Stimulated activated CD4-positive, alpha-beta T cell treated with anti-CD3 and anti-CD28 coated beads, Interleukin-15, amount 100 ng/mL, for 48 hours (primary cell): ENCODE measurements around the gene MFSD6L.
"Not testable (repeated sequence)": the region's sequence is repeated elsewhere in the genome, so short reads cannot be mapped to it uniquely, and the experiment has no call there.

Source experiments
- DNase-seq, 2 donors: peaks; one replicate each; pipeline ENCODE4 v3.0.0-alpha.2; 2020; ENCODE audit warnings: low read depth in 2 of 2

Gene MFSD6L

DNA sequence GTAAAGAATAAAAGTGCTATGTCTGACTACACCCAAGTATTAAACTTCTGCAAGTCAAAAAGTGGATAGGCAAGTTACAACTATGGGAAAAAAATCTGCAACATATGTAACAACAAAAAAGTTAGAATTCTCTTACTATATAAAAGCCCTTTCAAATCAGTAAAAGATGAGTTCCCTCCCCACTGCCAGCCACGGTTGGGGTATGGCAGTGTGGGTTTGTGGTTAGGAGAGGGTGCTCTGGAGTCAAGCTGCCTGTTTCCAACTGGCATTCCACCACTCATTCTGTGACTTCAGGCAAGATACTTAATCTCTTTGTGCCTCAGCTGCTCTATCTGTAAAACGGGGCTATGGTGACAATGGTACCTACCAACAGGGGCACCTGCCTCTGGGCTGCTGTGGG lies 26.6 kb upstream of the MFSD6L start:
- no peak for DNase-seq

- no peak for DNase-seq
These were observed 24.1 kb upstream of the MFSD6L start for GRCh38 chr17:8823279-8823678.

GRCh38 chr17:8822401-8823035 lies 23.4 kb upstream of the MFSD6L start:
- DNase-seq = no peak

GRCh38 chr17:8821446-8822105 lies 22.4 kb upstream of the MFSD6L start:
- no peak for DNase-seq

DNA sequence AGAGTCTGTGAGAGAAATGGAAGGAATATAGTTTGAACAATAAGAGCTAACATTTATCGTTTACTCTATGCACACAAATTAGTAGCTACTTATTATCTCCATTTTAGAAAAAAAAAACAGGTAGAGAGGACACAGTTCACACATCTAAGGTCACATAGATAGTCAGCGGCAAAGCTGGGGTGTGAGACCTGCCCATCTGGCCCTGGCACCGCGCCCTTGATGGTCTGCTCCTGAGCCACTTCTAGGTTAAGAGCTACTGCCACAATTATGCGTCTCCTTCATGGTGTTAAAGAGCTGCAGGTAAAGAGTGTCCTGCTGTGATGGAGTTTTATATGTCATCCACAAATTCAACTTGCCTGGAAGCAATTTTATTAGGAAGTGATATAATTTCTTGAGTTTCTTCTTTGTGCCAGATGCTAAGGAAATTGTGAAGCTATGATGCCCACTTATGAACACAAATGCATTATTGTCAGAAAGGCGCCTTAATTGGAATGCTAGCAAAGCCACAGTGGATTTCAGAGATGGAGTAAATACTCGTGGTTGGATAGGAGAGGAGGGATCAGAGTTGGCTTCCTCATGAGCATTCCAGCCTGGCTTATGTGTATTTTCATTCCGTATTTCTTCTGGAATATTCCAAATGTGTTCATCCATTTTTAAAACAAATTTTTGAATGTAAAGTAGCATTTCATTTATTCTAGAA lies 21.3 kb upstream of the MFSD6L start:
- DNase-seq = no peak

DNA sequence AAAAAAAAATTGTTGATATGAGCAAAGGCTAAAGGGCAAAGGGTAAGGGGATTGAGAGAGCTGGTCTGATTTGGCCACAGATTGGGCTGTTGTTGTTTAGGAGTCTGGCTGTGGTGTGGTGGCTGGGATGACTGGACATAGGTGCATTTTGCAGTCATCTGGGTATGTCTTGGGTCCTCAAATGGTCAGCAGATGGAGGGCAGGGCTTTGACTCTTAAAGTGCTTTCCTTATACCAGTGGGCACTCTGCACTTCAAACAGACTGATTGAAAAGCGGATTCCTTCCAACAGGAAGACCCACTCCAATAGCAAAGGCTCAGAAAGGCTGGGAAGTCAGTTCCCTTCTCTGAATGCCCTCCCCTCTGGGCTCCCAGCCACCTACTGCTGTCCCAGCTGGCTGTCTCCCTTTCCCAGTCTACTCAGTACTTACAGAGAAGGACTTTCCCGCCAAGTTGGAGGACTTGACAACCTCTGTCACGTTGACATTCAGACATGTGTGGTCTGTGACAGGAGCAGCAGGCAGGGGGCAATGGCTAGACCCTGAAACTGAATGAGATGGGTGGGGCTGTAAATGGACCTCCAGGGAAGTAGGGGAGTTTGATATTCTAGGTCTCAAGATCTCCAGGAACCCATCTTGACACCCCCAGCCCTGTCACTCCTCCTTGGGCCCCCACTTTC lies 19.6 kb upstream of the MFSD6L start:
- no peak for DNase-seq

GRCh38 chr17:8818047-8818446 lies 18.9 kb upstream of the MFSD6L start:
- no peak for DNase-seq

DNA sequence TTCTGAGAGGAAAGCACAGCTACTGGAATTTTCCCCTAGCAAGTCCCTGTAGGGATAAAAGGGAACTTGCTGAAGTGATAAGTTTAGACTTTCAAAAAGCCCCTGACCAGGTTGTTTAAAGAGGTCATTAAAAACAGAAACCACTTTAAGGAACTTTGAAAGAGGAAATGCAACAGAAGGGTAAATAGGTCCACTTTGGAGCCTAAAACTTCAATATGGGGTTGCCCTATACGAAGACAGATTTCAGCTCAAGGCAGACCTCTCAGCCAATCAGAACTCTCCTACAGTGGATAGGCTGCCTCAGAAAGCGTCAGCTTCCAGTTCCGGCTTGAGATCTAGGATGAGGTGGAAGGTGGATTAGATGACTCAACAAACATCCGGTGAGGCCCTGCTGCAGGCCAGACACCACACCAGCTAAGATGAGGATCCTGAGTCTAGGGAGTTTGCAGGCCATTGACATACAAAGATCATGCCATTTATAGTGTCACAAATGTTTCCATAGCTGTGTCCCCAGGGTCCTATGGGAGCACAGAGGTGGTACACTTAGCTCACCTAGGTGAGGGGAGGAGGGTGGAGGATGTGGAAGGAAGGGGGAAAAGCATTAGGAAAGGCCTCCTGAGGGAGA lies 7.9 kb upstream of the MFSD6L start:
- no peak for DNase-seq

DNA sequence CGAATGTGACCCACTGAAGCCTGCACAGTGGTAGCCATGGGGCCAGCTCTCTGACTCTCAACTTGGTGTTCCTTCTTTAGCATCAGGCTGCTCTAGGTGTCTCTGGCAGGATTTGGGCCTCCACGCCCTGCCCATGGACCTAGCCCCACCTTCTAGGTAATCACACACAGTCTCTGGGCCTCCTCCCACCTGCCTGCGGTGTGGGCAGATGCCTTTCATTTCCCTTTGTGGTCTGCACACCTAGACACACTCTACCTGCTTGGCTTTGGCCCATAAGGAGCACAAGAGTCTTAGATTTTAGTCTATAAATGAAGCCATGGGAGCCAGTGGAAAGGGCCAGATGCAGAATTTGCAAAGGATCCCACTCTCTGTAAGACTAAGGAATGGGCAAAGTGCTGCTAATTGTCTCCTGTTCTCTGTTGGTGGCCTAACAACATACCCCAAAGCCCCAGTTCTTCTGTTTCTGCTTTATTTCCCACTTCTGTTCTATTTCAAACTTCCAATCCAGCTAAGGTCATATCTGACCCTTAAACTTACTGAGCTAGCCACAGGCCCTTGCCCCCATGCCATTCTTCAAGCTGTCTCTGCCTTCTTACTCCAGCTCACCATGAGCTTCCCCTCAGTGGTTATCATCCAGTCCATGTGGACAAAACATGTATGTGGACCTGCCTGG lies 7.2 kb upstream of the MFSD6L start:
- no peak for DNase-seq

- not testable (repeated sequence) for DNase-seq
These were observed 6.2 kb upstream of the MFSD6L start for GRCh38 chr17:8805396-8805795.

GRCh38 chr17:8803531-8804420 lies 4.6 kb upstream of the MFSD6L start:
- DNase-seq = no peak

GRCh38 chr17:8801135-8801840 lies 2.1 kb upstream of the MFSD6L start:
- DNase-seq = no peak

DNA sequence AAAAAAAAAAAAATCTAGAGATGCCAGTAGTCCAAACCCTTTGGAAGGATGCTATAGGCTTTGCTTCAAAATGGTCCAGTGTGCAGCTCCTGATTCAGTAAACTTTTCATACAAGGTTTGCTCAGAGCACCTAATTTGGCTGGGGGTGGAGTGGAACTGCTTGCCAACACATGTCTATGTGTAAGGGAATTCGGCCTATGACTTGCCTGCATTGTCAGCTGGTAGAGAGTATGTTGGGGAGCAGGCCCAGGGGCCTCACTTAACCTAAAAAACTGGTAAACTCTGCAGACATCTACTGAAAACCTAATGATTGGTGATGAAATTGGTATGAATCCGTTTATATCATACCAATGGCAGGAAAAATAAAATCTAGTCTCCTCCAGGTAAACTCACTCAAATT lies 1.5 kb upstream of the MFSD6L start:
- DNase-seq = no peak

- DNase-seq = no peak
These were observed 526 bp upstream of the MFSD6L start for GRCh38 chr17:8799570-8800212.

- DNase-seq = no peak
These were observed 854 bp downstream of the MFSD6L start for GRCh38 chr17:8798176-8798845.

DNA sequence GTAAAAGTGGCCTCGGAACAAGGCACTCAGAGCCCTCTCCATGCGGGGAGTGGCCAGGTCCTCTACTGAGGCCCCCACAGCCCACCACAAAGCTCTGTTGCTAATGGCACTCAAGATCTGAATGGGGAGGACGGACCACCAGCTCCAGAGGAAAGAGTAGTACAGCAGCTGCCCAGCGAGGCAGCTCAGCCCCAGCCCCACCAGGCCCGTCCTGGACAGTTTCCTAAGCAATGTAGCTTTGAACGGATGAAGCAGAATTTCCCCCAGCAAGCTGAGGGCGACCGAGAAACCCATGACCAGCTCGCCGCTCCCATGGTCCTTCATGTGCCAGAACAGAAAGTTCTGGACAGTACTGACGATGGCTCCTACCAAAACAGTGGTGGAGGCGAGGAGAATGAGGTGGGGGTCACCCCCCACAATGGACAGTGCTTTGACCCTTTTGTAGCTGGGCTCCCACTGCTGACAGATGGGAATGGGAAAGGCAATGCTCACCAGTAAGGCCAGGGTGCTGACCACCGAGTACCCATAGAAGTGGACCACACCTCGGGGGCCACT lies 1.5 kb downstream of the MFSD6L start:
- DNase-seq = no peak

- DNase-seq = no peak
These were observed 4.5 kb downstream of the MFSD6L start for GRCh38 chr17:8794636-8795035.

DNA sequence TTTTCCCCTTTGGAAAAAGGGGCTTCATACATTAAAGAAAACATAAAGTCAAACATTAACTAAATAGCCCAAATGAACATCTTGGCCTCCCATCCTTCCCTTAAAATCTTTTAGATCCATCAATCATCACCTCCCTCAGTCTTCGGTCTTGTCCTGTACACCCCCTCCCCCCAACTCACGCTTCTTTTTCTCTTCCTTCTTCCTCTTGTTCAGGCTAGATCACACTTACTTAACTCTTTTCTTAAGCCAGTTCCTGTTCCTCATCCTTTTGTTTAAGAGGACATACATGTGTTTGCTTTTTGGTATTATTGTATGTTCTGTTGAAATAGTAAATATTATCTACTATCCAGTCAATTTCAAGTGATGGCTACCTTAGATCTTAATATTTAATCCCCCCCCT lies 5.5 kb downstream of the MFSD6L start:
- DNase-seq = no peak

- no peak for DNase-seq
These were observed 6.5 kb downstream of the MFSD6L start for GRCh38 chr17:8792646-8793045.
